ENCODE results near the gene FAM124A. TPM values are rescaled to one million over a fixed set of nuclear protein-coding genes. Genes with fewer than 3 reads are reported as not detected.
"Not testable (repeated sequence)": the region's sequence is repeated elsewhere in the genome, so short reads cannot be mapped to it uniquely, and the experiment has no call there.

FAM124A gene
- total RNA-seq, 4 donors from 2014 or later, result 0.91 to 4.1 (median 2.8) TPM

GRCh38 chr13:51277928-51278327 is 55.7 kb downstream of the FAM124A start:
- DNase-seq (ENCODE audit: low spot score in 2 of 2), result no peak
- Histone ChIP-seq H3K36me3 (no peaks in the 10 kb centered on the region), H3K27me3 (no peaks in the 10 kb centered on the region), H3K4me3 (no peak overlapping the region), H3K4me1 (no peaks in the 10 kb centered on the region), H3K9me3 (no peaks in the 10 kb centered on the region), H3K27ac (no peak overlapping the region)
- no peak for TF ChIP-seq POLR2AphosphoS5 (IDR thresholded peaks at IDR 0.05)
- TF ChIP-seq POLR2A (IDR thresholded peaks at IDR 0.05), result no peak
- TF ChIP-seq EP300 (IDR thresholded peaks at IDR 0.05), result no peak
- TF ChIP-seq CTCF (IDR thresholded peaks at IDR 0.05), result no peak
- 72% methylated on average over 4 of the region's 4 CpGs for WGBS

- TF ChIP-seq POLR2AphosphoS5 (IDR thresholded peaks at IDR 0.05) (no peak), CTCF (IDR thresholded peaks at IDR 0.05) (no peak), EP300 (IDR thresholded peaks at IDR 0.05) (no peak), POLR2A (IDR thresholded peaks at IDR 0.05) (no peak)
- no peak overlapping the region for H3K4me3 ChIP-seq
- 78% methylated on average over 9 of the region's 9 CpGs for WGBS
- no peaks in the 10 kb centered on the region for H3K27me3 ChIP-seq
- no peaks in the 10 kb centered on the region for H3K9me3 ChIP-seq
- no peaks in the 10 kb centered on the region for H3K36me3 ChIP-seq
- no peak overlapping the region for H3K27ac ChIP-seq
- no peaks in the 10 kb centered on the region for H3K4me1 ChIP-seq
- DNase-seq (ENCODE audit: low spot score in 2 of 2), result no peak
Observed at GRCh38 chr13:51278426-51279130, 56.4 kb downstream of the FAM124A start.

- no peak overlapping the region for H3K4me3 ChIP-seq
- no peaks in the 10 kb centered on the region for H3K36me3 ChIP-seq
- TF ChIP-seq CTCF (IDR thresholded peaks at IDR 0.05) (no peak), EP300 (IDR thresholded peaks at IDR 0.05) (no peak), POLR2AphosphoS5 (IDR thresholded peaks at IDR 0.05) (no peak), POLR2A (IDR thresholded peaks at IDR 0.05) (no peak)
- H3K27ac ChIP-seq, result no peak overlapping the region
- WGBS, result 78% methylated on average over 12 of the region's 13 CpGs
- no peaks in the 10 kb centered on the region for H3K27me3 ChIP-seq
- H3K4me1 ChIP-seq, result no peaks in the 10 kb centered on the region
- H3K9me3 ChIP-seq, result no peaks in the 10 kb centered on the region
- DNase-seq (ENCODE audit: low spot score in 2 of 2), result peak in 1 of 2 donors; percentile 44
Observed at GRCh38 chr13:51280379-51280940, 58.3 kb downstream of the FAM124A start.

GRCh38 chr13:51282322-51282721 is 60.1 kb downstream of the FAM124A start:
- Histone ChIP-seq H3K4me1 (no peaks in the 10 kb centered on the region), H3K27ac (no peak overlapping the region), H3K9me3 (no peaks in the 10 kb centered on the region), H3K36me3 (no peaks in the 10 kb centered on the region), H3K27me3 (no peaks in the 10 kb centered on the region), H3K4me3 (no peak overlapping the region)
- DNase-seq (ENCODE audit: low spot score in 2 of 2), result no peak
- whole genome bisulfite sequencing, result 71% methylated on average over 6 of the region's 6 CpGs
- TF ChIP-seq POLR2A (IDR thresholded peaks at IDR 0.05), result no peak
- TF ChIP-seq CTCF (IDR thresholded peaks at IDR 0.05), result no peak
- no peak for TF ChIP-seq POLR2AphosphoS5 (IDR thresholded peaks at IDR 0.05)
- no peak for TF ChIP-seq EP300 (IDR thresholded peaks at IDR 0.05)

GRCh38 chr13:51282923-51283322 is 60.7 kb downstream of the FAM124A start:
- H3K27me3 ChIP-seq; H3K9me3 ChIP-seq; H3K4me1 ChIP-seq; H3K27ac ChIP-seq; DNase-seq (ENCODE audit: low spot score in 2 of 2); H3K36me3 ChIP-seq; H3K4me3 ChIP-seq: not testable (repeated sequence)
- WGBS, result 82% methylated on average over 5 of the region's 5 CpGs
